ENCODE data around the gene RERE.

Gene RERE

GRCh38 chr1:8562222-8562621 lies 255.2 kb downstream of the RERE start:
- DNase-seq, result no peak
- Mint-ChIP-seq H3K27ac (no peak overlapping the region), H3K4me1 (ENCODE audit: low read depth) (peaks cover 56% of the 10 kb centered on the region), H3K9me3 (no peaks in the 10 kb centered on the region), H3K27me3 (no peaks in the 10 kb centered on the region), H3K36me3 (ENCODE audit: low read depth) (peaks cover 2% of the 10 kb centered on the region), H3K4me3 (no peak overlapping the region)

- peaks cover 59% of the 10 kb centered on the region for H3K4me1 Mint-ChIP-seq (ENCODE audit: low read depth)
- no peak for DNase-seq
- peaks cover 13% of the 10 kb centered on the region for H3K36me3 Mint-ChIP-seq (ENCODE audit: low read depth)
- H3K9me3 Mint-ChIP-seq, result no peaks in the 10 kb centered on the region
- H3K27me3 Mint-ChIP-seq, result no peaks in the 10 kb centered on the region
- peak overlapping the region; percentile 16 for H3K4me3 Mint-ChIP-seq
- H3K27ac Mint-ChIP-seq, result peak overlapping the region; percentile 77
Observed at GRCh38 chr1:8560611-8561544, 256.6 kb downstream of the RERE start.

GRCh38 chr1:8560035-8560434 lies 257.4 kb downstream of the RERE start:
- H3K27me3 Mint-ChIP-seq, result no peaks in the 10 kb centered on the region
- no peaks in the 10 kb centered on the region for H3K9me3 Mint-ChIP-seq
- peaks cover 21% of the 10 kb centered on the region for H3K36me3 Mint-ChIP-seq (ENCODE audit: low read depth)
- no peak for DNase-seq
- peak overlapping the region; percentile 77 for H3K27ac Mint-ChIP-seq
- H3K4me1 Mint-ChIP-seq (ENCODE audit: low read depth), result peaks cover 61% of the 10 kb centered on the region
- no peak overlapping the region for H3K4me3 Mint-ChIP-seq

- Mint-ChIP-seq H3K9me3 (no peaks in the 10 kb centered on the region), H3K4me3 (no peak overlapping the region), H3K36me3 (ENCODE audit: low read depth) (peaks cover 36% of the 10 kb centered on the region), H3K27ac (peak overlapping the region; percentile 86), H3K4me1 (ENCODE audit: low read depth) (peaks cover 57% of the 10 kb centered on the region), H3K27me3 (no peaks in the 10 kb centered on the region)
- DNase-seq, result no peak
Observed at GRCh38 chr1:8555582-8555981, 261.9 kb downstream of the RERE start.

- Mint-ChIP-seq H3K4me3 (no peak overlapping the region), H3K36me3 (ENCODE audit: low read depth) (peaks cover 38% of the 10 kb centered on the region), H3K9me3 (no peaks in the 10 kb centered on the region), H3K4me1 (ENCODE audit: low read depth) (peaks cover 51% of the 10 kb centered on the region), H3K27me3 (no peaks in the 10 kb centered on the region), H3K27ac (peak overlapping the region; percentile 86)
- no peak for DNase-seq
Observed at GRCh38 chr1:8554956-8555534, 262.4 kb downstream of the RERE start.

GRCh38 chr1:8552820-8553397 lies 264.5 kb downstream of the RERE start:
- Mint-ChIP-seq H3K4me1 (ENCODE audit: low read depth) (peaks cover 52% of the 10 kb centered on the region), H3K27ac (peak overlapping the region; percentile 39), H3K36me3 (ENCODE audit: low read depth) (peaks cover 38% of the 10 kb centered on the region), H3K9me3 (no peaks in the 10 kb centered on the region), H3K27me3 (no peaks in the 10 kb centered on the region), H3K4me3 (no peak overlapping the region)
- no peak for DNase-seq

- peaks cover 50% of the 10 kb centered on the region for H3K4me1 Mint-ChIP-seq (ENCODE audit: low read depth)
- no peaks in the 10 kb centered on the region for H3K9me3 Mint-ChIP-seq
- H3K27me3 Mint-ChIP-seq, result no peaks in the 10 kb centered on the region
- no peak overlapping the region for H3K4me3 Mint-ChIP-seq
- H3K27ac Mint-ChIP-seq, result no peak overlapping the region
- DNase-seq, result no peak
- H3K36me3 Mint-ChIP-seq (ENCODE audit: low read depth), result peaks cover 32% of the 10 kb centered on the region
Observed at GRCh38 chr1:8551613-8552489, 265.6 kb downstream of the RERE start.

- Mint-ChIP-seq H3K4me3 (no peak overlapping the region), H3K9me3 (no peaks in the 10 kb centered on the region), H3K36me3 (ENCODE audit: low read depth) (peaks cover 28% of the 10 kb centered on the region), H3K4me1 (ENCODE audit: low read depth) (peaks cover 45% of the 10 kb centered on the region), H3K27me3 (no peaks in the 10 kb centered on the region), H3K27ac (no peak overlapping the region)
- DNase-seq, result no peak
Observed at GRCh38 chr1:8551057-8551456, 266.4 kb downstream of the RERE start.

GRCh38 chr1:8547791-8548190 lies 269.6 kb downstream of the RERE start:
- Mint-ChIP-seq H3K4me1 (ENCODE audit: low read depth) (peaks cover 37% of the 10 kb centered on the region), H3K4me3 (no peak overlapping the region), H3K27me3 (no peaks in the 10 kb centered on the region), H3K36me3 (ENCODE audit: low read depth) (peaks cover 18% of the 10 kb centered on the region), H3K9me3 (peaks cover 8% of the 10 kb centered on the region), H3K27ac (no peak overlapping the region)
- no peak for DNase-seq

- no peak for DNase-seq
- H3K27ac Mint-ChIP-seq, result peak overlapping the region; percentile 87
- H3K36me3 Mint-ChIP-seq (ENCODE audit: low read depth), result peaks cover 21% of the 10 kb centered on the region
- H3K4me1 Mint-ChIP-seq (ENCODE audit: low read depth), result peaks cover 36% of the 10 kb centered on the region
- H3K9me3 Mint-ChIP-seq, result peaks cover 8% of the 10 kb centered on the region
- no peak overlapping the region for H3K4me3 Mint-ChIP-seq
- H3K27me3 Mint-ChIP-seq, result no peaks in the 10 kb centered on the region
Observed at GRCh38 chr1:8545078-8545477, 272.4 kb downstream of the RERE start.

- no peak for DNase-seq
- Mint-ChIP-seq H3K36me3 (ENCODE audit: low read depth) (peaks cover 23% of the 10 kb centered on the region), H3K4me1 (ENCODE audit: low read depth) (peaks cover 38% of the 10 kb centered on the region), H3K27ac (peak overlapping the region; percentile 87), H3K27me3 (no peaks in the 10 kb centered on the region), H3K4me3 (no peak overlapping the region), H3K9me3 (peaks cover 8% of the 10 kb centered on the region)
Observed at GRCh38 chr1:8544644-8545043, 272.8 kb downstream of the RERE start.

- H3K4me3 Mint-ChIP-seq, result no peak overlapping the region
- no peak overlapping the region for H3K27ac Mint-ChIP-seq
- H3K4me1 Mint-ChIP-seq (ENCODE audit: low read depth), result peaks cover 43% of the 10 kb centered on the region
- no peak for DNase-seq
- no peaks in the 10 kb centered on the region for H3K27me3 Mint-ChIP-seq
- H3K9me3 Mint-ChIP-seq, result peaks cover 8% of the 10 kb centered on the region
- peaks cover 27% of the 10 kb centered on the region for H3K36me3 Mint-ChIP-seq (ENCODE audit: low read depth)
Observed at GRCh38 chr1:8543965-8544364, 273.5 kb downstream of the RERE start.

- H3K27me3 Mint-ChIP-seq, result no peaks in the 10 kb centered on the region
- H3K27ac Mint-ChIP-seq, result no peak overlapping the region
- H3K36me3 Mint-ChIP-seq (ENCODE audit: low read depth), result peaks cover 35% of the 10 kb centered on the region
- DNase-seq, result no peak
- H3K9me3 Mint-ChIP-seq, result peaks cover 8% of the 10 kb centered on the region
- peaks cover 47% of the 10 kb centered on the region for H3K4me1 Mint-ChIP-seq (ENCODE audit: low read depth)
- H3K4me3 Mint-ChIP-seq, result no peak overlapping the region
Observed at GRCh38 chr1:8541961-8542521, 275.4 kb downstream of the RERE start.

GRCh38 chr1:8540971-8541370 lies 276.5 kb downstream of the RERE start:
- H3K36me3 Mint-ChIP-seq (ENCODE audit: low read depth), result peaks cover 33% of the 10 kb centered on the region
- peak overlapping the region; percentile 18 for H3K4me3 Mint-ChIP-seq
- peak overlapping the region; percentile 92 for H3K27ac Mint-ChIP-seq
- DNase-seq, result no peak
- H3K4me1 Mint-ChIP-seq (ENCODE audit: low read depth), result peaks cover 47% of the 10 kb centered on the region
- H3K9me3 Mint-ChIP-seq, result peaks cover 8% of the 10 kb centered on the region
- no peaks in the 10 kb centered on the region for H3K27me3 Mint-ChIP-seq
